NCI-H2029 treated with DMSO at 0.1 percent for 48 hours (cell line): ENCODE data around the gene MTHFSD.

Experiments
- DNase-seq: peaks from one replicate; lab custom pipeline; 2025; lab: John Stamatoyannopoulos, UW

Gene MTHFSD

GRCh38 chr16:86584071-86584685, 29.1 kb upstream of the MTHFSD start:
- DNase-seq, result no peak

GRCh38 chr16:86581458-86581857, 26.4 kb upstream of the MTHFSD start:
- no peak for DNase-seq

GRCh38 chr16:86580791-86581170, 25.7 kb upstream of the MTHFSD start:
- DNase-seq, result no peak

GRCh38 chr16:86580063-86580790, 25.2 kb upstream of the MTHFSD start:
- no peak for DNase-seq

- DNase-seq, result no peak
Observed at GRCh38 chr16:86579268-86580062, 24.4 kb upstream of the MTHFSD start.

GRCh38 chr16:86578611-86579267, 23.7 kb upstream of the MTHFSD start:
- DNase-seq, result no peak

GRCh38 chr16:86578061-86578599, 23.1 kb upstream of the MTHFSD start, which contains the start of gene FOXL1:
Gene FOXL1, plus strand, starts transcription at chr16:86578549. Its CDS starts 175 bp downstream, at chr16:86578724.
- no peak for DNase-seq

GRCh38 chr16:86577314-86577971, 22.4 kb upstream of the MTHFSD start:
- no peak for DNase-seq

GRCh38 chr16:86576591-86577313, 21.7 kb upstream of the MTHFSD start:
- no peak for DNase-seq

GRCh38 chr16:86575754-86576557, 20.9 kb upstream of the MTHFSD start:
- no peak for DNase-seq

GRCh38 chr16:86575095-86575685, 20.2 kb upstream of the MTHFSD start:
- no peak for DNase-seq

GRCh38 chr16:86574646-86575045, 19.6 kb upstream of the MTHFSD start:
- DNase-seq, result no peak

GRCh38 chr16:86573646-86574508, 18.8 kb upstream of the MTHFSD start:
- no peak for DNase-seq

GRCh38 chr16:86573215-86573614, 18.2 kb upstream of the MTHFSD start:
- no peak for DNase-seq

GRCh38 chr16:86572606-86573005, 17.6 kb upstream of the MTHFSD start:
- no peak for DNase-seq

GRCh38 chr16:86572041-86572521, 17.0 kb upstream of the MTHFSD start:
- no peak for DNase-seq

GRCh38 chr16:86571530-86571915, 16.5 kb upstream of the MTHFSD start:
- no peak for DNase-seq
